ENCODE data around the gene SKIC8.

Gene SKIC8

DNA sequence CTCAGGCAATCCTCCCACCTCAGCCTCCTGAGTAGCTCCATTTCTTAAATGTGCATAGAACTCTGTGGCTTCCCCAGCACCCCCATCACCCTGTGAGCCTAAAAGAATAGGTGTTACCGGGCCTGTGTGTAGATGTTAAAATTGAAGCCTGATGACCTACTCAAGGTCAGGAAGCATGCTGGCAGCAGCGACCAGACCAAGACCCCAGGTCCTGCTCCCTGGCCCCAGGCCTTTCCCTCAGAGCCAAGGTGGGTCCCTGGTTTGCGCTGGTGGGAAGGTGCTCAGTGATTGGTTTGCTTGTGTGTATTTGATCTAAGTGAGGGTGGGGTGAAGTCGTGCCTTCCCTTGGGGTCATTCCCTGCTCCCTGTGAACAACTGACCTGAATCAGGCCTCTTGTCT is 22.4 kb upstream of the SKIC8 start:
- no peak for DNase-seq

DNA sequence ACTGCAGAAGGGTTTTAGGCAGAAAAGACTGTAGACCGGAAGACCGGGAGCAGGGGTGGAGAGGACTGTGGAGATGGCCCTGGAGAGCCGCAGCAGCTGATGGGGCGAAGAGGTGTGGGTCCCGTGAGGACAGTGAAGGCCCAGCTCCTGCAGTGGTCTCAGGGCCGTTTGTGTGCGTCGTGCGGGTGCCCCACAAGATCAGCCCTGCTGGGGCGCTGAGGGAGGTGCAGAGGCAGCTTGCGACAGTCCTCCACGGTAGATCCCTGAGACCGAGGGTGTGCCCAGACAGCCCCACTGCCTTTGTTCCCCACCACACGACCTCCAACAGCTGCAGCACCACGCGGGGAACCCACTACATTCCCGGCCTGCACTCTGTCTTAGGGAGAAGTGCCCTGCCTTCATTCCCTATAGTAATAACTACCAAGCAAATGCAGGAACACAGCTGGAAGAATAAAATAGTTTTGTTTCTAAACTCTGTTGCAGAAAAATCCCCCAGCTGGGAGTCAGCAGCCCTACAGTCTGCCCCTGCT is 21.7 kb upstream of the SKIC8 start:
- DNase-seq, result no peak

DNA sequence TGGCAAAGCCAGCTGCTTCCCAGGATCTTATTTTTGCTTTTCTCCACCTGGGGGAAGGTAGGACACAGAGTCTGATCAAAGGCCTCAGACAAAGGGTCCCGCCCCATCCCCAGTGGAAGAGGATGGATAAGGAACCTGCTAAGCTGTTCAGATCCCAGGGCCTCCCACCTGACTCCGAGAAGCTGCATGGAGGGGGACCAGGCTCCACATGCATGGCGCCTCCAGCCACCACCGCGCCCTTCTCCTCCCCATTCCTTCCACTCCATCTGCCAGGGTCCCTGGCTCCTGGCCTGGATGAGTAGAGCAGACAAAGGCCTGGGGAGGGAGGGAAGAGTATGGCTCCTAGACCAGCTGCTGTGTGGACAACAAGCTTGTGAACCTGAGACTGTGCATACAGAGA is 20.8 kb upstream of the SKIC8 start:
- no peak for DNase-seq

DNA sequence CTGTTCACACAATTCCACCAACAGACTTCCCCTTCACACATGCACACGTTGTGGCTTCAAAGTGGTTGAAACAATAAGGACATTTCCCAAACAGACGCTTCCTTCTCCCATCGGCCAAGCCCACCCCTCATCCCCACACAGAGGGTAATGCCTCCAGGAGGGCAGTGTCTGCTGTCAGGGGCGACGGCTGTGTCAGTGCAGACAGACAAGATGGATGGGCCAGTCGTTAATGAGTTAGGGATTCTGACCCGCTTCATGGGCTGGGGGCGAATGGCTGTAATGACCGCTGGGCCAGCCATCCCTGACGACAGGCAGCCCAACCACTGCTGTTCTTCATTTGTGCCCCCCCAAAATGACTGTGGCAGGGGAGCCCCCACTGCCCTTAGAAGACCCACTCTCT is 20.2 kb upstream of the SKIC8 start:
- no peak for DNase-seq

DNA sequence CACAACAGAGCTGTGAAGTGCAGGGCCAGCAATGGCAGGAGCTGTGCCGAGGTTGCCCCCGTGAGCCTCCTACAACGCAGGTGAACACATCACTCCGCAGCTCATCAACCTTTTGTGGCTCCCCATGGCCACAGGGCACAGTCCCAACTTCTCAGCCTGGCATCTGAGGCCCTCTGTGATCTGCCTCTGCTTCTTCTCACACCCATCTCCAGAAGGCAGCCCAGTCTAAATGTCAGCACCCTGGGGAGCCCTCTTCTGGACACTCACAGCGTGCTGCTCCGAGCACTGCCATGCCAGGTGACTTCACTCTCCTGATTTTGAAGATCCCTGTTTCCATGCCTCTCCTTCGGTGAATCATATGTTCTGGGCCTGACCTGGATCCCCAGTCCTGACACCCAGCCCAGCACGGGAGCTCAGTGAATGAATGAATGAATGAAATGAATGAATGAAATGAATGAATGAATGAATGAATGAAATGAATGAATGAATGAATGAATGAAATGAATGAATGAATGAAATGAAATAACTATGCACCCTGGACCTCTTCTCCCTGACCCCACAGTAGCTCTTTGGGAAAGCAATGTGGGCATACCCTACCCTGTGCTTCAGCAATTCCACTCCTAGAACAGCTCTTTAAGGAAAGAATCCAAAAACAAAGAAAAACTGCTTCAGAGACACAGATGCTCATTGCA is 17.9 kb upstream of the SKIC8 start:
- DNase-seq, result no peak

DNA sequence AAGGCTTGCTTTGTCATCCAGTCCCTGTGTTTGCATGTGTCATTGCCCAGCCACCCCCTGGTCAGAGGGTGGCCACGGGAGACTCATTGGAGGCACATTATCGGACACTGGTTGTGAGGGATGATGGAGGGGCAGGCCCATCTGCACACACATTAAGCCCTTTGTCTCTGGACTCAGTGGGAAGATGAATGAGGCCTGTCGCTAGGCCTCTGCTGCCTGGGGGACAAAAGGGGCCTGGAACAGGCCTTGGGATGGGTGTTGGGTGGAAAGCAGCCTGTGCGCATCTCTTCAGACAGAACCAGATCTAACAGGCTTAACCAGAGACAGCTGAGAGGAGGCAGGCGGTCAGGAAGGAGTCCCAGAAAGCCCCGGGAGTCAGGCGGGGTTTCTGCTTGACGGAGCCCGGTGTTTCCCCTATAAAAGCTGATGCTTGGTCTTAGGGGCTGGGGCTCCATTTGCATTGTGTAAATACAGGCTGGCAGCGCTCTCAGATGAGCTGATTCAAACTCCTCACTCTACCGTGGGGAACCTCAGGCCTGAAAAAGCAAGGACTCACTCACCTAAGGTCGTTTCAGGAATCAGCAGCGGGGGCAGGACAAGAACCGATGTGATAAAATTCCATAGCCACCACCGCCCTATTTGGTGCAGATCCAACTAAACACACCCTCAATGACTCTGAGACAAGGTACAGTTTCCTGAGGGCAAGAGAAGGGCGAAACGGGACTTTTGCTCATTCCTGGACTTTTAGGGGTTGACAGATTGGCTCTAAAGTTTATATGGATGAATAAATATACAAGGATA is 17.1 kb upstream of the SKIC8 start:
- DNase-seq, result no peak

DNA sequence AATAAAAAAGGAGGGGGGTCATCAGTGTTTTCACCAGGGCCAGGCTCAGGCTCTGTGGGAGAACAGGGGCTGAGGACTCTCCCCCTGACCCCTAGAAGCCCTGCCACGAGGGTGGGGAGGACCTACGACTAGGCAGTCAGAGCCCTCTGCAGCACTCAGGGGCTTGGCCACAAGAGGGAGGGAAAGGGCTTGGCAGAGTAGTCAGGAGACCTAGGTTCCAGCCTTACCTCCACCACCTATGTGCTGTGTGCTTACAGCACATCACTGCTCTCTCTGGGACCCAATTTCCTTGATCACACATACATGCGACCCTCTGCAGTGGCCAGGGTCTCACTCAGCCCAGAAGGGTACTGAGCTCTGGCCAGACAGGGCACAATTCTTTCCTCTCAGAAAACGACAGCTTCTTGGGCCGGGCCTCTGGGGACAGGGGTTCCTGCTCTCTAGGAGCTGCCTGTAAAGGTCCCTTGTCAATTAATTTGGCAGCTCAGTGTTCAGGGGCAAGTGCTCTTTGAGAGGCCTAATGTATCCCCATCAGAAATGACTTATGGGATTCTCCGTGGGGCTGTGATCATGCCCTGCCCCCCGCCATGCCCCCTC is 16.4 kb upstream of the SKIC8 start:
- DNase-seq, result no peak

DNA sequence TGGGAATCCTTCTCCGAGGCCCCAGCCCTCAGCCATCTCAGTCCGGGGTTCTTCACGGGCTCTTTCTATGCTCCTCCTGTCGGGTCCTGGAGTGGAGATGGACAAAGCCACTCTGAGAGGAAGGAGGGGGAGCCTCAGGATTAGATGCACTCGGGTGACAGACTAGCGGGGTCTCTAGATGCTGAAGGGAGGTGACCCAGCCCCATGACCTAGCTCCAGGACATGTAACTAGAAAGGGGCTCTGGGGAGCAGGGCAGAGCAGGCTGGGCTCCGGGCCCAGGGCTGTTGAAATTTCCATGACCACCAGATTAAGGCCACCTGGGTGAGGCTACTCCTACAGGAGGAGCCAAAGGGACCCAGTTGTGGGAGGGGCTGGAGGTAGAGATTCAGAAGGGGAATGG is 14.8 kb upstream of the SKIC8 start:
- no peak for DNase-seq

DNA sequence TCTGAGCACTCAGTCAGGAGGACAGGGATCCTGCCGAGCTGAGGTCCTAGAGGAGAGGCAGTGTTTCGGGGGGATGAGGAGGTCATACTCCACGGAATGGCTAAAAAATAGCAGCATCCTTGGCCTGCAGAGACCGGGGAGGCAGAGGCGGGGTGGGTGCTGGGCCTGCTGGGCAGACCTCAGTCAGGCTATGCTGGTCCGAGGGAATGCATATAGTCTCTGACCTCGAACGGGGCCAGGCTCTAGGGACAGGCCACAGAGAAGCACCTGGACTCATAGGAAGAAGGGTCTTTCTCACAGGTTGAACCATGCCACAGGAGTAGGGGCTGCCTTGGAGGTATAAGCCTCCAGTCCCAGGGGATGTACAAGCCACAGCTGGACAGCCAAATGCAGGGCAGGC is 14.0 kb upstream of the SKIC8 start:
- no peak for DNase-seq

DNA sequence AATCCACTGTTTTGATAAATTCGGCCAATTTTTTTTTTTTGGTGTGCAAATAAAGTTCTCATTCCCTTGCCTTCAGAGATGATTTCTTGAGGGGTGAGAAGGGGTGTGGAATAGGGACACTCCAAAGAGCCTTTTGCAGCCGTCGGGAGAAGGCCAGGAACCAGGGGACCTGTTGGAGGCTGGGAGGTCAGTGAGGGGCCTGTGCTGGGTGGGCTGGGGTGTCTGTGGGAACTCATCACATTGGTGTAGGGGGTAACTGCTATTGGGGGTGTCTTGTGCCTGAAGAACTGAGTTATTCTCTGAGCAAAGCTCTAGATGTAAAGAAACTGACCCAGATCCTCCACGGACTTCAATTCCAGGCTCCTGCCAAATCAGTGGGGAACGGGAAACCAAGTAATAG is 13.5 kb upstream of the SKIC8 start:
- no peak for DNase-seq

DNA sequence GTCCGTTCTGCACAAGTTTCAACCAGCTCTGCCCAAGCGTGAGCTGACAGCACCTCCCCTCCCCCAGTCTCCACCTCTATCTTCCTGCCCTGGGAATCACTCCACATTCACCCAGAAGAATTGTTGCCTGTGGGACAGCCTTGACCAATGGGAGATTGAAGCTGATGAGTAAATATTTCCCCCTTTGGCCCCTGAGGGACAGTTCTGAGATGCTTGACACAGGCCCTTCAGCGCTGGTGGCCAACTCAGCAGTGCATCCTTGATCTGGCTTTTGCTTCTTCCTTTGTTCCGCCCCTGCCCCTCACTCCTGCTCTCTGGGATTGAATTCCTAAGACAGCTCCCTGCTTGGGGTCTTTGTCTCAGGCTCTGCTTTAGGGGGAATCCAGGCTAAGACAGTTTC is 13.1 kb upstream of the SKIC8 start:
- no peak for DNase-seq

DNA sequence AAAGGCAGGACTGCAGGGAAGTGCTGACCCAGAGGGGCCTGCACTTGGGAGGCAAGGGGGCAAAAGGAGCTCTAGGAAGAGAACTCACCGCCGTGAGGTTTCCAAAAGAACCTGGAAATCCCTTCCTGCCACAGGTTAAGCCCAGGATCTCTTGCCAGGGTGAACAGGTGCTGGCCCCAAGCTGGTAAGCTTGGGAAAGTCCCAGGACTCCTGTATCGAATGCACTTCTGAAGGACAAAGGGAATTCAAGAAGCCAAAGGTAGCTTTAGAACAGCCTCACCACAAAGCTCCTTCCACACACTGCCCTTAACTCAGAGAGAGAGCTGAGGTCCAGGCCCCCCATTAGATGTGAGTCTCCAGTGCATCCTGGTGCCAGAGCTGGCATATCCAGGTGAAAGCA is 11.9 kb upstream of the SKIC8 start:
- no peak for DNase-seq

DNA sequence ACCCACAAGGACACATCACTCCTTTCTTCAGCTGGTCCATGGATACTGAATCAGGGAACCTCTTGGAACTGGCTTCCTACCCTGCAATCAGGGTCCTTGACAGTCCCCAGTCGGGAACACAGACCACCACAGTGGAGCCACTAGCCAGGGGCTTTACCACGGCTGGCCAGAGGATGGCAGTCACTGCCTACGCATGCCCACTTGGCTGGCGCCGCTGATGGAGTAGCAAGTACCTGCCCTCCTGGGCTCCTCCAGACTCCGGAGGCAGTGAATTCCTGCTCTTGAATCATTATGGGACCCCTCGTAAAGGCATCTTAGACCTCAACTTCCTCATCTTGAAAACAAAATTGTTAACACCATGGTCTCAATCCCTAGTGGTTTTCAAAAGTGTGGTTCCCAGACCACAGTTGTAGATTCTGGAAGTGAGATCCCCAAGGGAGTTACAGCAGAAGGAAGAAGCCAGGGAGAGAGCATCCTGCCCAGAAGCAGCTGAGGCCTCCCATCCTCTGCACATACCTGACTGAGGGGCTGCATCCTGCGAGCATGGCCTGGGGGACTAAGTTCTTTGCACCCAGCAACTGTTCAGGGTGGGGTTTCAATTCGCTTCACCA is 9.1 kb upstream of the SKIC8 start:
- DNase-seq, result peak; percentile 41

DNA sequence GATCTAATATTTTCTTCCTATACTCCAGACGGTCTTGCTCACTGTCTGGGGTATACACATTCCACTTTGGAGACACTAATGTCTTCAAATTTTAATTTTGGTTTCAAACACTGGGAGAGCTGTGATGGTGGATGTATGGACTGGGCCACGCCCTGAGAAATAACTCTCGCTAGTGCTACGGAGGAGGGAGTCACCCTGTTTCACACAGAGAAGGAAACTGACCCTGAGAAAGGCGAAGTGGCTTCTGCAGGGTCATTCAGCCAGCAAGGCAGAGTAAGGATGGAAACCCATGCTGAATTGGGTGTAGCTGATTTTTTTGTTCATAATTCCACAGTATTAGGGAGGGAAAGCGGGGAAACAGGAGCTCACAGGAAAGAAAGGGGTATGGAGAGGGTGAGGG is 8.6 kb upstream of the SKIC8 start:
- no peak for DNase-seq

DNA sequence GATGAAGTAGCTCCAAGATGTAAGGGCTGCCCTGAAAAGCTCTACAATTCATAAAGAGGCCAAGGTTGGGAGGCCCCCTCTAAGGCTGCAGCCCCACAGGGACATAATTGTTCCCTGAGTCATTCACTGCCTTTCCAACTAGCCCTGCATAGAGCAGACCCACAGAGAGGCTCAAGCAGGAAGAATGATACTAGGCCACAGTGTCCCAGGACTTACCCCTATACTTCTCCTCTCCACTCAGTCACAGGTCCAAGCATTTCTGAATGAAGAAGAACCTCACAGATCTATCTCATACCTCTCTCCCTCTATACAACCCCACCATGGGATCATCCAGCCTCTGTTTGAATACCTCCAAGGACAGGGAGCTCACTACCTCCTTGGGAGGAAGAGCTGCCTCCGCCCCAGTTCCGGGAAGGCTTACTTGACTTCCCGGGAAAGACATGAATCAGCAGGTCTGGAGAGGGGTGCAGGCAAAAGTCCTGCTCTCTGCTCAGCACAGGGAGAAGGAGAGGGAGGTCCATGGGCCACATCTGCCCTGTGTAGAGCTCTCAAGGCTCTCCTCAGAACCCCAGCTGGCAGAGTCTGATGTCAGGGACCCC is 6.9 kb upstream of the SKIC8 start:
- no peak for DNase-seq

DNA sequence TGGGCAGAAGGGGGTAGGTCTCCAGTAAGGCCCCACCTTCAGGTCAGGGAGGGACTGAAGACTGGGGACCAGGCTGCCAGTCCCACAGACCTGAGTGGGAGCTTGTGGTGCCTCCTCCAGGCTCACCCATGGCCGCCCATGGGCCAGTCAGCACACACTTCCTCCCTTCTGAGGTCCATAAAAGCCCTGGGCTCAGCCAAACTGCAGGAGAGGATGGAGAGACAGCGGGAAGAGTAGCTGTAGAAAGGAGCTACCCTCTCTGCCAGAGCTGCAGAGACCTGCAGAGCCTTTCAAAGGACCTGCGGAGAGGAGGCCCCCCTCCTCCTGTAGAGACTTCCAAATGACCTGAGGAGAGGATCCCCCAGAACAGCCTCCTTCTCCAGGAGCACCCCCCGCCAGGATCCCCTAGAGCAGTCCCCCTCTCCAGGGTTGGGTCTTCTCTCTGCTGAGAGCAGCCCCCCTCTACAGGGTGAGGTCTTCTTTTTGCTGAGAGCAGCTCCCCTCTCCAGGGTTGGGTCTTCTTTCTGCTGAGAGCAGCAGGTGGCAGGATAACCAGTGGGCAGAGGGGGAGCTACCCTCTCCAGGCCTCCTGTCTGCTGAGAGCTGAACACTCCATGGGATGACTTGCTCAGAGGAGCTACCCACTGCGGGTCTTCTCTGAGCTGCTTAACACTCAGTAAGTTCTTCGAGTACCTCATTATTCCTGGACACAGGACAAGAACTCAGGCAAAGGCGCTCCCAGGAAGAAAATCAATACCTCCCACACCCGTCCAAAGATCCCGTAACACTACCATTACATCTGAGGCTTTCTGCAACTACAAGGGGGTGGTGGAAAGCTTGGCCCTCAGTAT is 5.0 kb upstream of the SKIC8 start:
- DNase-seq, result no peak

DNA sequence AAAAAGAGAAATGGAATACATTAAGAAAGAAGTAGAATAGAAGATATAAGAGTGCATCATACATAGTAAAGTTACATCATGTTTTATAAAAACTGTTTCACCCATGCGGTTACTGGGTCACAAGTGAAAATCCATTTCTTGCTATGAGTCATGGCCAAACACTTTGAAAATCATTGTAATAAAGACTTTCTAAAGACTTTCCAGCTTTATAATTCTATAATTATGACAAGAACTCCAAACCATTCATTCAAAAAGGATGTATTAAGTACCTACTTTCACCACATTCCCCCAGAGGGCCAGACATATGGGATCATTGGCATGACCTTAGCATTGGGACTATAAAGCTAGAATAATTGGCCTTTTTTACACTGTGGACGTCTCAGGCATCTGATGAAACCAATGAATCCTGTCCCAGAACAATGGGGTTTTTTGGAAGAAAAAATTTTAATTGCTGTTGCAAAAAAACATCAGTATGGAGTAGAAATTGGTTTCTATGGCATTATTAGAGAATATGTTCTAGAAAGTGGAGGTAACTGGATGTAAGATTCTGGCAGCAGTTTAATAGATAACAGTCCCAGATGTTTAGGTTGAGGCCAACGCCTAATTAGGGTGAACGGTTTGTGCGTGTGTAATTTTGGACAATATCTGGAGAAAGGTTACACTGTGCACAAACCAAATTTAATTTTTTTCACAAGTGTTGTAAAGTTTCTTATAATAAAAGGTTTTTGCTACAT is 3.3 kb upstream of the SKIC8 start:
- DNase-seq, result no peak

DNA sequence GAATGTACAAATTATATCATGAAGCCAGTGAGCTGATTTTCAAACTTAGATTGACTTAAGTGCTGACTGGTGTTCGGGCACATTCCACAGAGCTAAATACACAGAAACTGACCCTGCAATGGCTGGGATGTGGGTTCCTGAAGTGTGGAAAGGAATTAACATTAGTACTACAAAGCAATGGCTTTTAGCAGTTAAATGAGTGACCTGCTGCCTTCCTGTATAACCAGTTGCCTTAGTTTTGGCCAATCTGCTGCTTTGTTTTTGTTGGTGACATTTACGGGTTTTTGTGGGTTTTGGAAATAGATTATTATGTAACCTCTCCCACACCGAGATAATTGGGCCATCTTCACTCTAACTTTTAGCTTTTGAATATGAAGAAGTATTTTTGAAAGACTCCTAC is 2.4 kb upstream of the SKIC8 start:
- DNase-seq, result no peak

DNA sequence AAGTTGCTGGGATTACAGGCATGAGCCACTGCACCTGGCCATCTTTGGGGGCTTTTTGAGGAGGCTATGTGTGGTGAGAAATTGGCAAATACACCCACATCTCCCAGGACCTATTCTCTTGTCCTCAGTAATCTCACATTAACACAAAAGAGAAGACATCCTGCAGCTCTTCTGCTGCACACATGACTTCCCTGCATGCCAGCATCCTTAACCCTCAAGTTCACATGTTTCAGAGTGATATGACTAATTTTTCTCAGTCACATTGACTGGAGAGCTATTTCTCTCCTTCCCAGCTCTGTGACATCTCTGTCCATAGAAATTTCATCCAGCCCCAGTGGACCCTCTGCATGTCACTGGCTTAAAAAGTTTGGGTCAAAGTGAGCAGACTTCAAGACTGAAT is 1.9 kb upstream of the SKIC8 start:
- no peak for DNase-seq

DNA sequence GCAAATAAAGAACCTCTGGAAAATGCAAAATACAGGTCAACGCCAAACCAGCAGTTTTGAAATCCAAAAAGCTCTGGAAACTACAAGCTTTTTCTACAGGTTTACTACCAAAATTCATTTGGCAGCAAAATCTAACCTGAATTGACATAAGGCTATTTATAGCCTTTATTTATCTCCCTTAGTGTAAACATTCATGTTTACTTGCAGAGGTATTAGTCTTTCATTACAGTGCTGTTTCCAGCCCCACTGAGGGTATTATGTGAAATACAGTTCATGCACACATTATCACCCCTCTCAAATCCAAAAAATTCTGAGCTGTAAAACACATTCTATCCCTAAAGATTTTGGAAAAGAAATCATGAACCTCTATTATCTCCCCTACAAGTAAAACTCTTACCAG is 7.2 kb downstream of the SKIC8 start:
- DNase-seq, result no peak

DNA sequence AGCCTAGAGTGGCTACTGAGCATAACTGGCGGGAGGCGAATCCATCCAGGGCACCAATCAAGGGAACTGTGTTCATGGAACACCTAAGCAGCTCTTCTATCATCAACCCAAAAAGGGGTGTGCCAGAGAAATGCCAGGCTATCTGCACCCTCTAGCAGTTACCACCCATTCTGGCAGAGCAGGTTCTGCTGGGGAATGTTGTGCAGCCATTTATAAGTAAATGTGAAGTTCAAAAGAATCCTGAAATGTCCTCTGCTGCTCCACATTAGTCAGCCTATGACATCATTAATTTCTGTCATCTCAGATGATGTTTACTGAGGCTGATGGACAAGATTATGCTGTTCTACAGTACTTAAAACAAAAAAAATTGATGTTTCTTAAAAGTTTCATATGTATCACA is 7.7 kb downstream of the SKIC8 start:
- DNase-seq, result no peak

DNA sequence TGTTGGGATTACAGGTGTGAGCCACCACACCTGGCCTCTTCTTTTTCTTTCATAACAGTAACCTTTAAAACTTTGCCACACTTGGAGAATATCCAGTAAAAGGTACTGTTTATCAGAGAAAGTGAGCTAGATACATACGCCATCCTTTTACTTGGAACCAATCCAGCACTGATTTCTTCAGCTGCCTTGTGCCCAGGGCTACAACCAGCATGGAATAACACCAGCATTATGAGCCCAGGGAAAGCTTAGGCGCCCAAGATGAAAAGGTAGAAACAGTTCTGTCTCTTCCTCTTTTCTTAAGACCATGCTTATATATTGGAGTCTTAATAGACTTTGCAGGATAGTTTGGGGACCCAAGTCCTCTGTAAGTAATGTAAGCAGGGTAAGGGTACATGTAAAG is 8.4 kb downstream of the SKIC8 start:
- no peak for DNase-seq
